K562 (cell line): ENCODE measurements around the gene RNF39. TPM values are rescaled to one million over a fixed set of nuclear protein-coding genes. Genes with fewer than 3 reads are reported as not detected.

Experiments
- ATAC-seq: fragments of 200-7000 bp; cut with Tn5 transposase; 3 replicates; pipeline ENCODE4 v1.9.1; 2020; ENCODE audit warnings: moderate library complexity
- BruUV-seq: library from RNA; stranded (reverse); fragments of 400-500 nt; replicated peaks from 2 replicates; lab custom pipeline; 2021; lab: Mats Ljungman, UMichigan
- CTCF ChIA-PET: fragments of 300-600 bp; formaldehyde crosslinking; extraction: SDS; loops from one replicate; lab custom pipeline; 2021; ENCODE audit warnings: low intra/inter-chr PET ratio; lab: Yijun Ruan, JAX
- POLR2A ChIA-PET: fragments of 300-600, 350-650 bp; sonication (Branson Sonifier 250); formaldehyde crosslinking; extraction: SDS; loops from one replicate; lab custom pipeline; 2021; ENCODE audit warnings: antibody characterized with exemption, inconsistent platforms; lab: Yijun Ruan, JAX
- DNase-seq, 4 experiments: peaks; one replicate each; pipeline versions ENCODE4 v3.0.0 to v3.0.0-alpha.2; 2011 to 2018; ENCODE audit warnings: low spot score in 3 of 4, mixed read lengths in 3 of 4; ENCODE audit errors: extremely low read depth in 1 of 4
- FAIRE-seq: peaks from 2 replicates; lab custom pipeline; 2011; peaks lifted over from hg19 to GRCh38; lab: Jason Lieb, UNC
- H2AFZ ChIP-seq: 2 replicates; pipeline ENCODE4 v1.6.0; 2011; ENCODE audit warnings: low read depth, low read length, control low read depth, inconsistent platforms
- H3K27ac ChIP-seq: fragments of 200-600 bp; 3 replicates; pipeline ENCODE4 v1.8.0; 2011; ENCODE audit warnings: low read depth, mild to moderate bottlenecking, control low read depth, inconsistent platforms, low read length, moderate library complexity, mixed read lengths; ENCODE audit errors: extremely low read depth
- H3K27me3 ChIP-seq, 2 experiments: fragments of 300-600 bp in 1 of 2; 2 replicates in 1 of 2; 3 replicates in 1 of 2; pipeline versions ENCODE4 v1.6.0 to v1.8.0; 2011; ENCODE audit warnings: inconsistent platforms in 2 of 2, low read length in 2 of 2, mild to moderate bottlenecking in 1 of 2, mixed read lengths in 1 of 2, moderate library complexity in 1 of 2; ENCODE audit not compliant: control insufficient read depth in 2 of 2, insufficient read depth in 2 of 2
- H3K36me3 ChIP-seq: fragments of 300-600 bp; 3 replicates; pipeline ENCODE4 v1.8.0; 2011; ENCODE audit warnings: mild to moderate bottlenecking, low read length, inconsistent platforms; ENCODE audit not compliant: control insufficient read depth, insufficient read depth
- H3K4me1 ChIP-seq, 2 experiments: fragments of 200-600 bp in 1 of 2; replicated peaks in 1 of 2; 2 replicates in 1 of 2; 3 replicates in 1 of 2; pipeline versions ENCODE4 v1.5.1 to v1.8.0; 2011; ENCODE audit warnings: inconsistent platforms in 2 of 2, low read length in 2 of 2, mild to moderate bottlenecking in 1 of 2, mixed read lengths in 1 of 2, moderate library complexity in 1 of 2; ENCODE audit not compliant: control insufficient read depth in 2 of 2, insufficient read depth in 2 of 2
- H3K4me2 ChIP-seq: 2 replicates; pipeline ENCODE4 v1.6.1; 2011; ENCODE audit warnings: low read length, control low read depth, inconsistent platforms, mixed read lengths; ENCODE audit not compliant: insufficient read depth
- H3K4me3 ChIP-seq: fragments of 200-600 bp; sonication (generic), shearing (Covaris generic); 2 replicates; pipeline ENCODE4 v1.5.1; 2016; ENCODE audit warnings: control low read depth, inconsistent platforms
- H3K79me2 ChIP-seq: fragments of 200-600 bp; 3 replicates; pipeline ENCODE4 v1.8.0; 2011; ENCODE audit warnings: low read length, inconsistent platforms; ENCODE audit not compliant: control insufficient read depth, insufficient read depth
- H3K9ac ChIP-seq, 2 experiments: 2 replicates each; pipeline versions ENCODE4 v1.6.0 to v1.6.1; 2011; ENCODE audit warnings: low read depth in 2 of 2, low read length in 2 of 2, control low read depth in 1 of 2, inconsistent platforms in 1 of 2, mild to moderate bottlenecking in 1 of 2, mixed read lengths in 1 of 2; ENCODE audit not compliant: insufficient read depth in 1 of 2
- H3K9me1 ChIP-seq: one replicate; pipeline ENCODE4 v1.6.0; 2011; ENCODE audit warnings: inconsistent platforms, mild to moderate bottlenecking, low read length, moderate library complexity; ENCODE audit not compliant: control insufficient read depth, insufficient read depth
- H3K9me3 ChIP-seq: replicated peaks from 2 replicates; pipeline ENCODE4 v1.5.1; 2011; ENCODE audit warnings: low read depth, low read length, inconsistent platforms; ENCODE audit not compliant: control insufficient read depth, insufficient read depth
- H4K20me1 ChIP-seq: replicated peaks from 2 replicates; pipeline ENCODE4 v1.6.1; 2011; ENCODE audit warnings: low read length, inconsistent platforms, mixed read lengths; ENCODE audit not compliant: control insufficient read depth, insufficient read depth
- CREB3L1 ChIP-seq: fragments of 450-650 bp; IDR thresholded peaks from 2 replicates; pipeline ENCODE4 v1.6.1; 2014; ENCODE audit warnings: low read depth, mild to moderate bottlenecking, moderate library complexity, borderline replicate concordance
- E4F1 ChIP-seq: fragments of 250-450 bp; sonication (Bioruptor Pico); IDR thresholded peaks from 2 replicates; pipeline ENCODE4 v1.5.0; 2021; ENCODE audit warnings: mild to moderate bottlenecking, borderline replicate concordance
- FOS ChIP-seq: IDR thresholded peaks from 3 replicates; pipeline ENCODE4 v1.6.1; 2011; ENCODE audit not compliant: insufficient read length; ENCODE audit errors: extremely low read depth
- HEY1 ChIP-seq: fragments of 250-450 bp; sonication (Bioruptor Pico); IDR thresholded peaks from 2 replicates; pipeline ENCODE4 v1.5.0; 2020; ENCODE audit warnings: mild to moderate bottlenecking, moderate library complexity, borderline replicate concordance
- MEF2D ChIP-seq: conservative IDR thresholded peaks from 2 replicates; pipeline ENCODE4 v1.6.1; 2016; ENCODE audit warnings: low read depth, missing genetic modification characterization, missing compliant biosample characterization
- PHTF2 ChIP-seq: fragments of 250-450 bp; sonication (Bioruptor Pico); IDR thresholded peaks from 2 replicates; pipeline ENCODE4 v1.5.0; 2021; ENCODE audit warnings: mild to moderate bottlenecking
- PPARD ChIP-seq: fragments of 250-450 bp; sonication (Bioruptor Pico); IDR thresholded peaks from 2 replicates; pipeline ENCODE4 v1.8.0; 2022; ENCODE audit warnings: inconsistent platforms, mild to moderate bottlenecking, moderate library complexity
- SRSF3 ChIP-seq: fragments of 200-400 bp; formaldehyde crosslinking; IDR thresholded peaks from 2 replicates; pipeline ENCODE4 v1.6.1; 2016; ENCODE audit warnings: mild to moderate bottlenecking, low read length, moderate library complexity; ENCODE audit not compliant: insufficient read depth
- WHSC1 ChIP-seq: IDR thresholded peaks from one replicate; pipeline ENCODE4 v1.6.1; 2012; ENCODE audit warnings: low read length, control low read depth, inconsistent platforms
- ZBTB33 ChIP-seq: sonication (generic); formaldehyde crosslinking; IDR thresholded peaks from 2 replicates; pipeline ENCODE4 v1.8.1; 2023; ENCODE audit warnings: mild to moderate bottlenecking, missing genetic modification reagents
- ZNF24 ChIP-seq: fragments of 450-650 bp; IDR thresholded peaks from 2 replicates; pipeline ENCODE4 v1.6.1; 2016
- ZNF311 ChIP-seq: fragments of 250-450 bp; sonication (Bioruptor Pico); IDR thresholded peaks from 2 replicates; pipeline ENCODE4 v1.4.0; 2020; ENCODE audit warnings: mild to moderate bottlenecking, moderate library complexity
- WGBS: fragments of 100-300 bp; shearing (Covaris generic); methylation state at CpG from one replicate; pipeline ENCODE4 v1.1.6; 2016; ENCODE audit warnings: low coverage, mixed read lengths; ENCODE audit not compliant: insufficient coverage; ENCODE audit errors: missing lambda C conversion rate; 5-methylcytosine and 5-hydroxymethylcytosine counted together
- in situ Hi-C: fragments of 300-500 bp; cut with MboI; formaldehyde crosslinking; loops from 4 replicates; pipeline ENCODE4 v1.15.0; 2018; ENCODE audit warnings: inconsistent platforms, mixed read lengths
- intact Hi-C: fragments of 100-400 bp; cut with micrococcal nuclease; formaldehyde crosslinking; loops from 2 replicates; pipeline ENCODE4 v1.14.2; 2022
- polyA plus RNA-seq, 8 experiments: library from polyadenylated mRNA; depleted of rRNA in 4 of 8; stranded (reverse) in 5 of 8; unstranded in 3 of 8; fragments of >200 nt; fragmentation: Nextera tagmentation in 2 of 8; fragmentation: Illumina TruSeq in 1 of 8; extraction: Ambion mirVana in 2 of 8; extraction: Trizol in 1 of 8; gene quantifications; 2 replicates each; pipeline versions ENCODE4 v1.2.1 to v1.2.3, GENCODE V29; 2011 to 2014; ENCODE audit warnings: inconsistent platforms in 1 of 8, missing spikeins in 1 of 8
- total RNA-seq, 7 experiments: library from RNA; depleted of rRNA in 6 of 7; stranded (reverse); fragments of >200 nt in 6 of 7; fragmentation: Illumina TruSeq in 2 of 7; extraction: Trizol in 2 of 7; gene quantifications; 2 replicates each; pipeline versions ENCODE4 v1.2.1 to v1.2.3, GENCODE V29; 2011 to 2021; ENCODE audit warnings: low replicate concordance in 1 of 7
- TF ChIP-seq, protein P1 (sequence below): sonication (generic); formaldehyde crosslinking; IDR thresholded peaks from 2 replicates; pipeline ENCODE4 v1.8.0; 2022; ENCODE audit warnings: missing genetic modification reagents, mild to moderate bottlenecking, moderate library complexity, borderline replicate concordance

Gene RNF39
- total and polyA plus RNA-seq, 9 of the 15 experiments (the other 6 are each of a cell fraction or from before 2014, with no cell fraction given) = not detected

GRCh38 chr6:30100585-30101443 lies 25.2 kb upstream of the RNF39 start:
- ATAC-seq = no peak
- no peaks in the 10 kb centered on the region for H3K9me1 ChIP-seq
- no peak overlapping the region for H3K4me3 ChIP-seq
- peak overlapping the region; percentile 86 for H3K4me2 ChIP-seq
- H4K20me1 ChIP-seq = no peaks in the 10 kb centered on the region
- no peak overlapping the region for H3K27ac ChIP-seq
- in situ Hi-C loops = no loop called here
- peak overlapping the region in 1 of 2 experiments; percentile 57; a peak in 1 of 4 replicates for H3K9ac ChIP-seq
- peak overlapping the region; percentile 98 for H2AFZ ChIP-seq
- H3K27me3 ChIP-seq = peaks cover 11 to 21% of the 10 kb centered on the region in 2 experiments; a peak in 4 of 5 replicates
- intact Hi-C loops = loop anchor here (5.0 to 10.0 kb wide), 2 partner anchors 256 to 296 kb away; no protein-coding TSS in a partner anchor
- BruUV-seq = no TSS peak
- H3K4me1 ChIP-seq = peaks cover 36 to 45% of the 10 kb centered on the region in 2 experiments
- WGBS = 33% methylated on average over 33 of the region's 47 CpGs
- POLR2A ChIA-PET = no interaction called here
- no peaks in the 10 kb centered on the region for H3K36me3 ChIP-seq
- H3K79me2 ChIP-seq = no peaks in the 10 kb centered on the region
- CTCF ChIA-PET = no interaction called here
- no peak for FAIRE-seq
- no peaks in the 10 kb centered on the region for H3K9me3 ChIP-seq
- peak in 3 of 4 experiments; percentile 32 to 61 (median 57) for DNase-seq
- TF ChIP-seq, protein P1, sequence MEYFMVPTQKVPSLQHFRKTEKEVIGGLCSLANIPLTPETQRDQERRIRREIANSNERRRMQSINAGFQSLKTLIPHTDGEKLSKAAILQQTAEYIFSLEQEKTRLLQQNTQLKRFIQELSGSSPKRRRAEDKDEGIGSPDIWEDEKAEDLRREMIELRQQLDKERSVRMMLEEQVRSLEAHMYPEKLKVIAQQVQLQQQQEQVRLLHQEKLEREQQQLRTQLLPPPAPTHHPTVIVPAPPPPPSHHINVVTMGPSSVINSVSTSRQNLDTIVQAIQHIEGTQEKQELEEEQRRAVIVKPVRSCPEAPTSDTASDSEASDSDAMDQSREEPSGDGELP (CRISPR knock-in tag) = no peak
- TF ChIP-seq MEF2D = no peak
- no peak for TF ChIP-seq PHTF2 (CRISPR knock-in tag)
- no peak for TF ChIP-seq HEY1 (CRISPR knock-in tag)
- TF ChIP-seq CREB3L1 = no peak
- TF ChIP-seq ZNF311 (CRISPR knock-in tag) = no peak
- no peak for TF ChIP-seq E4F1 (CRISPR knock-in tag)
- no peak for TF ChIP-seq SRSF3
- TF ChIP-seq ZNF24 = no peak
- TF ChIP-seq ZBTB33 = peak; percentile 63
- no peak for TF ChIP-seq PPARD (CRISPR knock-in tag)
- no peak for TF ChIP-seq FOS
- TF ChIP-seq WHSC1 = no peak
